Liver (tissue), 9 donors: Measurements from ENCODE around the gene ASB13. TPM values are rescaled to one million over a fixed set of nuclear protein-coding genes. Genes with fewer than 3 reads are reported as not detected.

Experiments used
- DNase-seq: peaks from one replicate; pipeline ENCODE4 v3.0.0-alpha.2; 2017; ENCODE audit warnings: low spot score
- H3K27ac ChIP-seq, 2 donors: one replicate each; pipeline ENCODE4 v1.7.0; 2013; ENCODE audit warnings: inconsistent platforms in 2 of 2, low read length in 2 of 2, control low read depth in 1 of 2, low read depth in 1 of 2, mild to moderate bottlenecking in 1 of 2
- H3K27me3 ChIP-seq, 4 donors: one replicate each; pipeline versions ENCODE4 v1.6.1 to v1.7.0; 2013; ENCODE audit warnings: low read length in 3 of 4, inconsistent platforms in 1 of 4, mild to moderate bottlenecking in 1 of 4, moderate library complexity in 1 of 4; ENCODE audit not compliant: control insufficient read depth in 4 of 4, insufficient read depth in 4 of 4
- H3K36me3 ChIP-seq, 4 donors: one replicate each; pipeline versions ENCODE4 v1.6.1 to v1.7.0; 2013; ENCODE audit warnings: low read length in 3 of 4, mild to moderate bottlenecking in 3 of 4, low read depth in 1 of 4, moderate library complexity in 1 of 4; ENCODE audit not compliant: control insufficient read depth in 4 of 4, insufficient read depth in 3 of 4
- H3K4me1 ChIP-seq, 4 donors: one replicate each; pipeline versions ENCODE4 v1.6.1 to v1.7.0; 2013; ENCODE audit warnings: low read length in 3 of 4, mild to moderate bottlenecking in 3 of 4, moderate library complexity in 1 of 4; ENCODE audit not compliant: control insufficient read depth in 4 of 4, insufficient read depth in 4 of 4
- H3K4me3 ChIP-seq, 3 donors: one replicate each; pipeline versions ENCODE4 v1.6.1 to v1.7.0; 2013; ENCODE audit warnings: low read length in 3 of 3, control low read depth in 1 of 3, low read depth in 1 of 3, mild to moderate bottlenecking in 1 of 3
- H3K9ac ChIP-seq, 2 donors: one replicate each; pipeline ENCODE4 v1.7.0; 2013; ENCODE audit warnings: low read length in 2 of 2, mild to moderate bottlenecking in 2 of 2, moderate library complexity in 2 of 2, control low read depth in 1 of 2, low read depth in 1 of 2
- H3K9me3 ChIP-seq, 4 donors: one replicate each; pipeline versions ENCODE4 v1.6.1 to v1.7.0; 2013; ENCODE audit warnings: low read length in 3 of 4; ENCODE audit not compliant: control insufficient read depth in 4 of 4
- EGR1 ChIP-seq, 2 donors: IDR thresholded peaks; 2 replicates each; pipeline ENCODE4 v1.6.1; 2016 to 2018; ENCODE audit warnings: antibody characterized with exemption in 2 of 2, low read depth in 2 of 2
- FOXA1 ChIP-seq: IDR thresholded peaks from 2 replicates; pipeline ENCODE4 v1.6.1; 2016; ENCODE audit warnings: antibody characterized with exemption
- FOXA2 ChIP-seq: IDR thresholded peaks from 2 replicates; pipeline ENCODE4 v1.6.1; 2016; ENCODE audit warnings: antibody characterized with exemption
- GABPA ChIP-seq, 2 donors: IDR thresholded peaks in 1 of 2; conservative IDR thresholded peaks in 1 of 2; 2 replicates each; pipeline ENCODE4 v1.6.1; 2016; ENCODE audit warnings: antibody characterized with exemption in 2 of 2, mild to moderate bottlenecking in 1 of 2, moderate library complexity in 1 of 2
- HNF4A ChIP-seq, 2 donors: conservative IDR thresholded peaks; 2 replicates each; pipeline ENCODE4 v1.6.1; 2016; ENCODE audit warnings: antibody characterized with exemption in 2 of 2, mild to moderate bottlenecking in 2 of 2
- HNF4G ChIP-seq: IDR thresholded peaks from 2 replicates; pipeline ENCODE4 v1.6.1; 2016; ENCODE audit warnings: antibody characterized with exemption
- JUND ChIP-seq, 2 donors: IDR thresholded peaks; 2 replicates each; pipeline ENCODE4 v1.6.1; 2016; ENCODE audit warnings: antibody characterized with exemption in 2 of 2
- NR2F2 ChIP-seq: IDR thresholded peaks from 2 replicates; pipeline ENCODE4 v1.6.1; 2016; ENCODE audit warnings: antibody characterized with exemption
- RAD21 ChIP-seq, 2 donors: IDR thresholded peaks; 2 replicates each; pipeline ENCODE4 v1.6.1; 2016; ENCODE audit warnings: antibody characterized with exemption in 2 of 2, mild to moderate bottlenecking in 2 of 2
- RXRA ChIP-seq, 2 donors: IDR thresholded peaks; 2 replicates each; pipeline ENCODE4 v1.6.1; 2017 to 2018; ENCODE audit warnings: antibody characterized with exemption in 2 of 2, mild to moderate bottlenecking in 1 of 2
- SP1 ChIP-seq: IDR thresholded peaks from 2 replicates; pipeline ENCODE4 v1.6.1; 2018; ENCODE audit warnings: antibody characterized with exemption, mild to moderate bottlenecking
- TAF1 ChIP-seq: conservative IDR thresholded peaks from 2 replicates; pipeline ENCODE4 v1.6.1; 2016; ENCODE audit warnings: antibody characterized with exemption, mild to moderate bottlenecking
- YY1 ChIP-seq: IDR thresholded peaks from 2 replicates; pipeline ENCODE4 v1.6.1; 2016; ENCODE audit warnings: antibody characterized with exemption, mild to moderate bottlenecking
- WGBS: extraction: QIAGEN DNeasy Blood & Tissue Kit; methylation state at CpG from one replicate; pipeline ENCODE4 v1.1.7; 2013; 5-methylcytosine and 5-hydroxymethylcytosine counted together
- polyA plus RNA-seq, 2 donors: library from polyadenylated mRNA; stranded (reverse) in 1 of 2; unstranded in 1 of 2; fragments of 200-250 nt in 1 of 2; fragments of >200 nt in 1 of 2; fragmentation: Nextera tagmentation in 1 of 2; extraction: Ambion mirVana in 1 of 2; gene quantifications; one replicate each; pipeline versions ENCODE4 v1.2.1 to v1.2.3, GENCODE V29; 2013 to 2015
- total RNA-seq, 2 donors: library from RNA; depleted of rRNA; stranded (reverse); fragments of >200 nt; gene quantifications; one replicate each; pipeline ENCODE4 v1.2.3, GENCODE V29; 2014
- TF ChIP-seq, protein P1 (sequence below): IDR thresholded peaks from 2 replicates; pipeline ENCODE4 v1.6.1; 2016; ENCODE audit warnings: antibody characterized with exemption
- TF ChIP-seq, protein P2 (sequence below): IDR thresholded peaks from 2 replicates; pipeline ENCODE4 v1.6.1; 2016; ENCODE audit warnings: antibody characterized with exemption, mild to moderate bottlenecking
- TF ChIP-seq, protein P3 (sequence below): IDR thresholded peaks from 2 replicates; pipeline ENCODE4 v1.6.1; 2016; ENCODE audit warnings: antibody characterized with exemption
- TF ChIP-seq, protein P4 (sequence below): IDR thresholded peaks from 2 replicates; pipeline ENCODE4 v1.6.1; 2016; ENCODE audit warnings: antibody characterized with exemption
- TF ChIP-seq, protein P5 (sequence below): fragments of 150-350 bp; IDR thresholded peaks from 2 replicates; pipeline ENCODE4 v1.5.1; 2017; ENCODE audit warnings: improper control_type of control experiment, low read depth, low read length; ENCODE audit not compliant: missing input control
- donor health status: healthy.
- donor health status: healthy.
- donor health status: healthy.
- donor health status: healthy.
- donor health status: healthy.

The ASB13 gene
- total and polyA plus RNA-seq, 4 donors = 8.5 to 48.3 (median 42.5) TPM

DNA sequence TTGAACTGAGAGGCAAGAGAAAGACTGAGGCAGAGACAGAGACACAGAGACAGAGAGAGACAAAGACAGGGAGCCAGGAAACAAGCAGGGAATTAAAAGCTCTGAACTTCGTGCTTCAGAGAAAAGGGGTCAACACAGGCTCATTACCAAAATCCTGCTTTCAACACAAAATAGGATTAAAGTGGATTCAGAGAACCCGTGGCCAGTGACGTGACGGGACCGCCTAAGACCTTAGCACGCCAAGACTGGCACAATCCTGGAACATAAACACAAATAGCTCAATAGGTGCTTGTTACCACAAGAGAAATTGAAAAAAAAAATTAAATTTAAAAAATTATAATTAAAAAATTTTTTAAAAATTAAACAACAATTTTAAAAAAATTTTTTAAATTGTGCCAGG lies 21.5 kb downstream of the ASB13 start:
- WGBS = 27% methylated on average over 6 of the region's 6 CpGs
- Histone ChIP-seq H3K4me1 (peaks cover 2 to 22% (median 19%) of the 10 kb centered on the region in 4 donors), H3K9me3 (no peaks in the 10 kb centered on the region), H3K36me3 (peaks cover 12 to 28% (median 21%) of the 10 kb centered on the region in 4 donors), H3K27me3 (no peaks in the 10 kb centered on the region), H3K4me3 (no peak overlapping the region), H3K27ac (peak overlapping the region; percentile 56 to 78), H3K9ac (peak overlapping the region; percentile 5 to 77)
- no peak for DNase-seq
- TF ChIP-seq SP1 (no peak), RXRA (IDR thresholded peaks at IDR 0.05) (no peak), FOXA2 (no peak), TAF1 (no peak), EGR1 (IDR thresholded peaks at IDR 0.05; ENCODE audit: low read depth in 2 of 2) (no peak), HNF4G (no peak), JUND (IDR thresholded peaks at IDR 0.05) (no peak), RAD21 (IDR thresholded peaks at IDR 0.05) (no peak), YY1 (no peak), HNF4A (conservative IDR thresholded peaks at IDR 0.05) (no peak), NR2F2 (no peak), GABPA (IDR thresholded peaks at IDR 0.05 in 1 of 2, conservative IDR thresholded peaks at IDR 0.05 in 1 of 2) (no peak), FOXA1 (no peak)
- TF ChIP-seq, protein P1, sequence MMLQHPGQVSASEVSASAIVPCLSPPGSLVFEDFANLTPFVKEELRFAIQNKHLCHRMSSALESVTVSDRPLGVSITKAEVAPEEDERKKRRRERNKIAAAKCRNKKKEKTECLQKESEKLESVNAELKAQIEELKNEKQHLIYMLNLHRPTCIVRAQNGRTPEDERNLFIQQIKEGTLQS = no peak
- TF ChIP-seq, protein P2, sequence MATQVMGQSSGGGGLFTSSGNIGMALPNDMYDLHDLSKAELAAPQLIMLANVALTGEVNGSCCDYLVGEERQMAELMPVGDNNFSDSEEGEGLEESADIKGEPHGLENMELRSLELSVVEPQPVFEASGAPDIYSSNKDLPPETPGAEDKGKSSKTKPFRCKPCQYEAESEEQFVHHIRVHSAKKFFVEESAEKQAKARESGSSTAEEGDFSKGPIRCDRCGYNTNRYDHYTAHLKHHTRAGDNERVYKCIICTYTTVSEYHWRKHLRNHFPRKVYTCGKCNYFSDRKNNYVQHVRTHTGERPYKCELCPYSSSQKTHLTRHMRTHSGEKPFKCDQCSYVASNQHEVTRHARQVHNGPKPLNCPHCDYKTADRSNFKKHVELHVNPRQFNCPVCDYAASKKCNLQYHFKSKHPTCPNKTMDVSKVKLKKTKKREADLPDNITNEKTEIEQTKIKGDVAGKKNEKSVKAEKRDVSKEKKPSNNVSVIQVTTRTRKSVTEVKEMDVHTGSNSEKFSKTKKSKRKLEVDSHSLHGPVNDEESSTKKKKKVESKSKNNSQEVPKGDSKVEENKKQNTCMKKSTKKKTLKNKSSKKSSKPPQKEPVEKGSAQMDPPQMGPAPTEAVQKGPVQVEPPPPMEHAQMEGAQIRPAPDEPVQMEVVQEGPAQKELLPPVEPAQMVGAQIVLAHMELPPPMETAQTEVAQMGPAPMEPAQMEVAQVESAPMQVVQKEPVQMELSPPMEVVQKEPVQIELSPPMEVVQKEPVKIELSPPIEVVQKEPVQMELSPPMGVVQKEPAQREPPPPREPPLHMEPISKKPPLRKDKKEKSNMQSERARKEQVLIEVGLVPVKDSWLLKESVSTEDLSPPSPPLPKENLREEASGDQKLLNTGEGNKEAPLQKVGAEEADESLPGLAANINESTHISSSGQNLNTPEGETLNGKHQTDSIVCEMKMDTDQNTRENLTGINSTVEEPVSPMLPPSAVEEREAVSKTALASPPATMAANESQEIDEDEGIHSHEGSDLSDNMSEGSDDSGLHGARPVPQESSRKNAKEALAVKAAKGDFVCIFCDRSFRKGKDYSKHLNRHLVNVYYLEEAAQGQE = no peak
- TF ChIP-seq, protein P3, sequence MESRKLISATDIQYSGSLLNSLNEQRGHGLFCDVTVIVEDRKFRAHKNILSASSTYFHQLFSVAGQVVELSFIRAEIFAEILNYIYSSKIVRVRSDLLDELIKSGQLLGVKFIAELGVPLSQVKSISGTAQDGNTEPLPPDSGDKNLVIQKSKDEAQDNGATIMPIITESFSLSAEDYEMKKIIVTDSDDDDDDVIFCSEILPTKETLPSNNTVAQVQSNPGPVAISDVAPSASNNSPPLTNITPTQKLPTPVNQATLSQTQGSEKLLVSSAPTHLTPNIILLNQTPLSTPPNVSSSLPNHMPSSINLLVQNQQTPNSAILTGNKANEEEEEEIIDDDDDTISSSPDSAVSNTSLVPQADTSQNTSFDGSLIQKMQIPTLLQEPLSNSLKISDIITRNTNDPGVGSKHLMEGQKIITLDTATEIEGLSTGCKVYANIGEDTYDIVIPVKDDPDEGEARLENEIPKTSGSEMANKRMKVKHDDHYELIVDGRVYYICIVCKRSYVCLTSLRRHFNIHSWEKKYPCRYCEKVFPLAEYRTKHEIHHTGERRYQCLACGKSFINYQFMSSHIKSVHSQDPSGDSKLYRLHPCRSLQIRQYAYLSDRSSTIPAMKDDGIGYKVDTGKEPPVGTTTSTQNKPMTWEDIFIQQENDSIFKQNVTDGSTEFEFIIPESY = no peak
- TF ChIP-seq, protein P4, sequence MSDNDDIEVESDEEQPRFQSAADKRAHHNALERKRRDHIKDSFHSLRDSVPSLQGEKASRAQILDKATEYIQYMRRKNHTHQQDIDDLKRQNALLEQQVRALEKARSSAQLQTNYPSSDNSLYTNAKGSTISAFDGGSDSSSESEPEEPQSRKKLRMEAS = no peak
- TF ChIP-seq, protein P5, sequence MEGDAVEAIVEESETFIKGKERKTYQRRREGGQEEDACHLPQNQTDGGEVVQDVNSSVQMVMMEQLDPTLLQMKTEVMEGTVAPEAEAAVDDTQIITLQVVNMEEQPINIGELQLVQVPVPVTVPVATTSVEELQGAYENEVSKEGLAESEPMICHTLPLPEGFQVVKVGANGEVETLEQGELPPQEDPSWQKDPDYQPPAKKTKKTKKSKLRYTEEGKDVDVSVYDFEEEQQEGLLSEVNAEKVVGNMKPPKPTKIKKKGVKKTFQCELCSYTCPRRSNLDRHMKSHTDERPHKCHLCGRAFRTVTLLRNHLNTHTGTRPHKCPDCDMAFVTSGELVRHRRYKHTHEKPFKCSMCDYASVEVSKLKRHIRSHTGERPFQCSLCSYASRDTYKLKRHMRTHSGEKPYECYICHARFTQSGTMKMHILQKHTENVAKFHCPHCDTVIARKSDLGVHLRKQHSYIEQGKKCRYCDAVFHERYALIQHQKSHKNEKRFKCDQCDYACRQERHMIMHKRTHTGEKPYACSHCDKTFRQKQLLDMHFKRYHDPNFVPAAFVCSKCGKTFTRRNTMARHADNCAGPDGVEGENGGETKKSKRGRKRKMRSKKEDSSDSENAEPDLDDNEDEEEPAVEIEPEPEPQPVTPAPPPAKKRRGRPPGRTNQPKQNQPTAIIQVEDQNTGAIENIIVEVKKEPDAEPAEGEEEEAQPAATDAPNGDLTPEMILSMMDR = no peak
